Right ventricle myocardium inferior (tissue), 1 donor: ENCODE data around the gene OR1A1. TPM values are rescaled to one million over a fixed set of nuclear protein-coding genes. Genes with fewer than 3 reads are reported as not detected.
"Not testable (repeated sequence)": the region's sequence is repeated elsewhere in the genome, so short reads cannot be mapped to it uniquely, and the experiment has no call there.

ENCODE experiments used
- ATAC-seq: fragments of 200-7000 bp; cut with Tn5 transposase; one replicate; pipeline ENCODE4 v1.9.1; 2020; ENCODE audit warnings: mild to moderate bottlenecking, moderate library complexity
- DNase-seq: peaks from one replicate; pipeline ENCODE4 v3.0.0; 2021; ENCODE audit errors: missing footprints
- intact Hi-C: fragments of 100-400 bp; cut with DNase I; formaldehyde crosslinking; loops from one replicate; pipeline ENCODE4 v1.11.0; 2022
- long read RNA-seq: library from polyadenylated mRNA; unstranded; transcript quantifications from one replicate; pipeline ENCODE4 v2.0.0, GENCODE V29; 2021
- total RNA-seq: library from RNA; stranded (reverse); fragmentation: NEBNext Ultra II Directional; extraction: Animal tissue kit (Norgen Biotek cat#: 25700); gene quantifications from one replicate; pipeline ENCODE4 v1.2.1, GENCODE V29; 2021
- donor health status: DM: no; HTN: yes; CAD: no; lungs with severe emphysema.

OR1A1 gene, protein sequence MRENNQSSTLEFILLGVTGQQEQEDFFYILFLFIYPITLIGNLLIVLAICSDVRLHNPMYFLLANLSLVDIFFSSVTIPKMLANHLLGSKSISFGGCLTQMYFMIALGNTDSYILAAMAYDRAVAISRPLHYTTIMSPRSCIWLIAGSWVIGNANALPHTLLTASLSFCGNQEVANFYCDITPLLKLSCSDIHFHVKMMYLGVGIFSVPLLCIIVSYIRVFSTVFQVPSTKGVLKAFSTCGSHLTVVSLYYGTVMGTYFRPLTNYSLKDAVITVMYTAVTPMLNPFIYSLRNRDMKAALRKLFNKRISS
- not detected for total RNA-seq
- long read RNA-seq = 0 reads

DNA sequence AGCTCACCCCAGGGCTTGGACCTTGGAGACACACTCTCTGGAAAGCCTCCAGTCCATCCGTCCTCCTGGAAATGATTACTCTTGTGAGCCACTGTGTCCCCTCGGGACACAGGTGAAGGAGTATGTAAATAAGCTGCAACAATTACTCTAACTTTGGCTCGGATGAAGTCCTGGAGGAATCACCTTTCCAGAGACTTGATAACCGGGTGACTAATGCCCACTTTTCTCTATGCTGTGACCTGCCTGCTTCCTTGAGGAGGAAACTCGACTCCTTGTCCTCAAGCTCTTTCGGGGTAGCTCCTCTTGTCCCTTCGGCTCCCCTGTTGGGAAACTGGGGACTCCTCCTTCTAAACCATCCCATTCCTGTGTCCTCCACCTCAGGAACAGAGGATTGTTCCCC, at the start of gene OR1A1:
OR1A1 (plus strand) TSS at position 301 of the 400 bp plus-strand sequence. CDS start 7,954 bp downstream, outside the sequence.
- intact Hi-C loops = no loop called here

DNA sequence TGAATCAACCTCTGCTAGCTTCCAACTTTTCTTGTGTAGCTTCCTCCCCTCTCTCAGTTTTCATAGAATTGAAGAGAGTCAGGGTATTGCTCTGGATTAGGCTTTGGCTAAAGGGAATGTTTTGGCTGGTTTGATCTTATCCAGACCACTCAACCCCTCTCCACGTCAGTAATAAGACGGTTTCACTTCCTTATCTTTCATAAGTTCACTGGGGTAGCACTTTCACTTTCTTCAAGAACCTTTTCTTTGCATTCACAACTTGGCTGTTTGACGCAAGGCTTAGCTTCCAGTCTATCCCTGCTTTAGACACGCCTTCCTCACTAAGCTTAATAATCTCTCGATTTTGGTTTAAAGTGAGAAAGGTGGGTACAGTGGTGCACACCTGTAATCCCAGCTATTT, 39.9 kb upstream of the OR1A1 start:
- intact Hi-C loops = no loop called here
- DNase-seq = no peak
- ATAC-seq = no peak

More for the DNA sequence above, at the start of gene OR1A1:
- ATAC-seq (no peak), DNase-seq (no peak)

- DNase-seq = no peak
- no peak for ATAC-seq
- intact Hi-C loops = no loop called here
Observed at GRCh38 chr17:3189961-3190360, 17.5 kb upstream of the OR1A1 start.

GRCh38 chr17:3197219-3197618, 10.2 kb upstream of the OR1A1 start, which contains the start of gene OR1A2:
OR1A2 (plus strand) TSS chr17:3197519; CDS start chr17:3197519, 0 bp downstream.
- intact Hi-C loops = no loop called here
- DNase-seq (no peak), ATAC-seq (no peak)

DNA sequence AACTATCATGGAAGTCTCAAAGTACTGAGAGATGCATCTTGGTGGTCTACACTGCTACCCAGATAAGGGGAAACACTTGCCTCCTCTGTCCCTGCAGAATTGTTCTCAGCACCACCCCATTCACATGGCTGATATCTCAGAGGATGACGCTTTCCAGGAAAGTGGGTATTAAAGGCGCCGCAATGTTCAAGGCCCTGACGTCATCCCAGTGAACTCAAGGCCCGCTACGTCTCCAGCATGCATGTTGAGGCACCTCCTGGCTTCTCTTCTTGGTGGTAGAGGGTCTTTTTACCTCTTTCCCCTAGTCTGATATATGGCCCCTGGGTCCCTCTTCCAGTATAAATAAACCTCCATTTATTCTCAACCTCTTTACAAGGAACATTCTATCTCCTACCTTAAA, 1.0 kb downstream of the OR1A1 start:
- intact Hi-C loops = no loop called here

GRCh38 chr17:3213001-3213400, 5.5 kb downstream of the OR1A1 start:
- DNase-seq = no peak
- intact Hi-C loops = no loop called here
- no peak for ATAC-seq

More for the DNA sequence above, 1.0 kb downstream of the OR1A1 start:
- ATAC-seq = no peak
- DNase-seq = no peak

DNA sequence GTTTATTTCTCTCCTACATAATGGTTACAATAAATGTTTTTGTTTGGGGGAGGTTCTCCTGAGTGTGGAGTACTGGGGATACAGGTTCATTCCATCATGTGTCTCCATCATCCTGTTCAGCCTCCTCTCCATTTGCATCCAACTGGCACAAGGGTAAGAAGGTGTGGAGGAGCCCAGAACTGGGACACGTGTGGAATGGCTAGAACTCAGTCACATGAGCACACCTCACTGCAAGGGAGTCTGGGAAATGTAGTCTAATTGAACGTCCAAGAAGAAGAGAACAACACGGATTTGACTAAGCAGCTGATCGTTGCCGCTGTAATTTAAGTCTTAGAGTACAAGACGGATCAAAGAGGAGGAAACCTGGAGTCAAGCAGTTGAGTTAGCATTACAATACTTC, 6.1 kb downstream of the OR1A1 start:
- ATAC-seq (no peak), DNase-seq (no peak)
- intact Hi-C loops = no loop called here

DNA sequence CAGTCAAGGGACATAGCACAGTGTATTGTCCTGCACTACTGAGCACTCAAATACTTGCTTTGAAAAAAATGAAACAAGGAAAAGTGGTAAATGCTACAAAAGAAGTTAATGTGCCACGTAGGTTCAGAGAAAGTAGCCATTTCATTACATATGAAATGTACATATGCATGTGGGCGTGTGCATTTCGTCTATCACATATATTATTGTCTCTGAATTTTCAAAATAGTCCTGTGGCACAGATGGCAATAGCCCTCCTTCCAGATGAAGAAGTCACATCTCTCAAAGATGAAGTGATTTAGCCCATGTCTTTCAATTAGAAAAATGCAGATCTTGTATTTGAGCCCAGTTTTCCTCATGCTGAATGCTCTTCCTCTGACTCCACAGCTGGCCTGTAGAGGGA, 12.5 kb downstream of the OR1A1 start:
- DNase-seq, intact Hi-C loops, ATAC-seq: not testable (repeated sequence)

- intact Hi-C loops = no loop called here
Observed at GRCh38 chr17:3221850-3222249, 14.4 kb downstream of the OR1A1 start.

DNA sequence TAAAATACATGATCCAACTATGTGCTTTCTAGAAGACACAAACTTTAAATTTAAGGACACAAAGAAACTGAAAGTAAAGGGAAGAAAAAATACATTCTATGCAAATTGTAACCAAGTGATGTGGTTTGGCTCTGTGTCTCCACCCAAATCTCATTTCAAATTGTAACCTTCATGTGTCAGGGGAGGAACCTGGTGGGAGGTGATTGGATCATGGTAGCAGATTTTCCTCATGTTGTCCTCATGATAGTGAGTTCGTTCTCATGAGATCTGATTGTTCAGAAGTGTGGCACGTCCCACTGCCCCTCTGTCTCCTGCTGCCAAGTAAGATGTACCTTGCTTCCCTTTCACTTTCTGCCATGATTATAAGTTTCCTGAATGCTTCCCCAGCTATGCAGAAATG, 15.0 kb downstream of the OR1A1 start:
- DNase-seq = no peak
- no peak for ATAC-seq
- intact Hi-C loops = no loop called here

More at GRCh38 chr17:3221850-3222249, 14.4 kb downstream of the OR1A1 start:
- DNase-seq (no peak), ATAC-seq (no peak)

DNA sequence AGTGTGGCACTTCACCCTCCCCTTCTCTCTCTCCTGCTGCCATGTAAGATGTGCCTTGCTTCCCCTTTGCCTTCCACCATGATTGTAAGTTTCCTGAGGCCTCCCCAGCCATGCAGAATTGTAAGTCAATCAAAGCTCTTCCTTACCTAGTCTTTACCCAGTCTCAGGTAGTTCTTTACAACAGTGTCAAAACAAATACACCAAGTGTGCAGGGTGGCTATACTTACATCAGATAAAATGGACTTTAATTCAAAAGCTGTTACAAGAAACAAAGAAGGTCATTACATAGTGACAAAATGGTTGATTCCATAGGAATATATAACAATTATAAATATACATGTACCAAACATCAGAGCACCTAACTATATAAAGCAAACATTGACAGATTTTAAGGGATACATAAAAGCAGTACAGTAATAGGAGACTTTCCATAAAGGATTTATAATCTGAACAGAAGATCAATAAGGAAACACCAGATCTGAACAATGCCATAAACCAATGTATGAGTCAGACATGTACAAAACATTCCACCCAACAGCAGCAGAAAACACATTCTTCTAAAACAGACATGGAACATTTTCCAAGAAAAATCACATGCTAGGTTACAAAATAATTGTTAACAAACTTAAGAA, 17.4 kb downstream of the OR1A1 start:
- ATAC-seq, DNase-seq, intact Hi-C loops: not testable (repeated sequence)

DNA sequence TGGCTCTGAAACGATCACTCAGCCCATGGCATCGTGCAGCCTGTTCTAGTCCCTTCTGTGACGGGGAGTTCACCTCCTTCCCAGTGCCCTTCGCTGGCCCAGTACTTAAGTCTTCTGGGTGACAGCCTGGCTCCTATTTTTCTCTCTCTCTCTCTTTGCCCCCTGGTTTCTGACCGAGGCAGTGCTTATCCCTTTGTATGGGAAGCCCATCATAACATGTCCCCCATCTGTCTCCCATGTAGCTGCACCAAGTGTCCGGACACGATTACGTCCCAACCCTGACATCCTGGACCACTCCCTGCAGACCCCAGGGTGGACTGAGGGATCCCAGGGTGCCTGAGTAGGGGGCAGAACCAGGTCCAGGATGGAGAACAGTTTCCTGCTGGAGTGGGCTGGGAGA, 24.8 kb downstream of the OR1A1 start:
- intact Hi-C loops, DNase-seq, ATAC-seq: not testable (repeated sequence)

DNA sequence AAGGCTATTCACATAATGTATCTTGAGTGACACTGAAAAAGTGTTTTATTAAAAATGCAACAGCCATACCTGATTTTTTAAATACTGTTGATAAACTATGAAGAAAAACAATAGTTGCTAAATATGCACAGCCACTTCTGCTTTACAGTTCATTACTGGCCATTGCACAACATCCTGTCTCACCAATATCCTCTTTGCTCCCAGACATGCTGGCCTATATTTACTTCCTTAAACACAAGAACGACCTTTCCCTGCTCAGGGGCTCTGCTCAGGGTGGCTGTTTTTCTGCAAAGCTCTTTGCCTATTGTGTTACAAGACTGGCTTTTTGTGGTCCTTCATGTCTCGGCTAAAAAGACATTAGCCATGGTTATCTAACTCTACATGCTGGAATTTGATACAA, 31.2 kb downstream of the OR1A1 start:
- peak; percentile 48 for ATAC-seq
- intact Hi-C loops = not testable (repeated sequence)
- peak; percentile 67 for DNase-seq

- intact Hi-C loops, ATAC-seq, DNase-seq: not testable (repeated sequence)
Observed at GRCh38 chr17:3241044-3241443, 33.6 kb downstream of the OR1A1 start.

DNA sequence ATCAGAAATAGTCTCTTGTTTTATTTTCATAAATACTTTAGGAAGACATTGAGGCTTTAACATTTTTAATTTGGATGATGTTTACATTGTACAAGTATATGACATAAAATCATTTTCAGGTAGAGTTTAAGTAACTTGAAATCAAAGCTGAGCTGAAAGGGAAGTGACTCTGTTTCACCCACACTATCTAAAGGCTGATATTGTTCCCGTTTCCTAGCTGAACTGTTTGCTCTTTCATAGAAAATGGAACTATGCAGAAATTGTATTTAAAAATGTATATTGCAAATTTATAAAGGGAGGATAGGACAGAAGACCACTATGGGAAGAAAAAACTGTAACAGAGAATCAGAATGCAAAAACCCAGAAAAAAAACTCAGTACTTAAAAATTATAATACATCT, 37.4 kb downstream of the OR1A1 start:
- DNase-seq, intact Hi-C loops, ATAC-seq: not testable (repeated sequence)

GRCh38 chr17:3249013-3249412, 41.5 kb downstream of the OR1A1 start:
- intact Hi-C loops, ATAC-seq, DNase-seq: not testable (repeated sequence)

DNA sequence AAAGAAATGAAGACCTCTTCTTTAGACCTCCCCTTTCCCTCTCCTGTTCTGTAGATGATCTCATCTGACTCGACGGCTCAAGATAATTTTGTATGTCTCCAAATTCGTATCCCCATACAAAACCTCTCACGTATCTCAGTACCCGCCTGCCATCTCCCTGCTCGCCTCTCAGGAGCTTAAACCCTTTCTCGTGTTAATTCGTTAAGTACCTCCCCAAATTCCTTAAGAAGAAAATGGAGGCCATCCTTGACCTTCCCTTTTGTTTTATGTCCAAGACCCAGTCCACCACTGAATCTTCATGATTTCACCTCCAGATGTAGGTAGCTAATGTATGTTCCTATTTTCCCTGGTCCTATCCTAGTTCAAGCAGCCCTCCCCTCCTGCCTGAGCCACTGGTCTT, 49.1 kb downstream of the OR1A1 start:
- DNase-seq = no peak
- ATAC-seq = no peak
- intact Hi-C loops = no loop called here

- ATAC-seq = no peak
- intact Hi-C loops = no loop called here
- no peak for DNase-seq
Observed at GRCh38 chr17:3260163-3260562, 52.7 kb downstream of the OR1A1 start.

DNA sequence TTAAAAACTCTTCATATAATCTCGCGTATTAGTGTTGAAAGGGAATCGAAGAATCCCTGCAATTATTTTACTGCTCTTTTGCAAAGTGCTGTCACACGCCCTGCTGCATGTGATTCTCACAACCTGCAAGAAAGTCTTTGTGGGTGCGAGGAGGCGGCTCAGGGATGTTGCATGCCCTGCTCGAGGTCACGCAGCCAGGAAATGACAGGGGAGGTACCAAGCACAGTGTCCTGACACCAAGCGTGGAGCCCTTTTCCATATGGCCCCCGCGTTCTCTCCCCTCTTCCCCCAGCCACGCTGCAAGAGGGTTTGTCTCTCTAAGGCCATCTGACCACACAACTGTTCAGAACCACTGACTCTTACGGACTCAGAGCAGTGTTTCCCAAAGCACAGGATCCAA, 53.1 kb downstream of the OR1A1 start:
- DNase-seq = peak; percentile 42
- intact Hi-C loops = no loop called here
- ATAC-seq = no peak
